BLaER1 (cell line): ENCODE measurements around the gene ISLR.

Experiments used
- H3K27ac ChIP-seq: shearing (Covaris generic); formaldehyde crosslinking; 2 replicates; pipeline ENCODE4 v1.8.1; 2022
- H3K27me3 ChIP-seq: shearing (Covaris generic); formaldehyde crosslinking; 2 replicates; pipeline ENCODE4 v1.8.1; 2022
- H3K36me3 ChIP-seq: shearing (Covaris generic); formaldehyde crosslinking; 2 replicates; pipeline ENCODE4 v1.8.1; 2022
- H3K4me1 ChIP-seq: shearing (Covaris generic); formaldehyde crosslinking; 2 replicates; pipeline ENCODE4 v1.8.1; 2022
- H3K4me2 ChIP-seq: shearing (Covaris generic); formaldehyde crosslinking; 2 replicates; pipeline ENCODE4 v1.8.1; 2022
- H3K4me3 ChIP-seq: shearing (Covaris generic); formaldehyde crosslinking; 2 replicates; pipeline ENCODE4 v1.8.1; 2022
- H3K9ac ChIP-seq: shearing (Covaris generic); formaldehyde crosslinking; 2 replicates; pipeline ENCODE4 v1.8.1; 2022
- H3K9me3 ChIP-seq: shearing (Covaris generic); formaldehyde crosslinking; 2 replicates; pipeline ENCODE4 v1.8.1; 2022
- H4K20me1 ChIP-seq: shearing (Covaris generic); formaldehyde crosslinking; 2 replicates; pipeline ENCODE4 v1.8.1; 2022
- Cebpa-rat ChIP-seq: shearing (Covaris generic); IDR thresholded peaks from 2 replicates; pipeline ENCODE4 v1.8.1; 2022

ISLR gene

DNA sequence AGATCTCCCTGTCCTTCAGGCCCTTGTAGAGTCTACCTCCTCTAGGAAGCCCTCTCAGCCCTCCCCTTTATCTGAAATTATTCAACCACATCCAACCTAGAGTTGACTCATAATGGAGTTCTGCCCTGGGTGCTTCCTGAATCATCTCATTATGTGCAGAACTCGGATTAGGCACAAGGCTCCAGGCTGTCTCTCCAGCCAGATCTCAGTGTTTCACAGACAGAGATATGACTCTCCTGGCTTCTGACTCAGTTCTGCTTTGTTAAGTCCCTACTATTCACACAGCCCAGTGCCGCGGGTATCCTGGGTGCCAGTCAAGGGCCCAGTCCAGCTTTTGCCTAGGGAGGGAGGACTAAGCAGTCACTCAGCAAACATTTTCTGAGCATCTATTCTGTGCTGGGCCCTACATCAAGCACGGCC, 19.8 kb downstream of the ISLR start:
- no peak overlapping the region for H3K27ac ChIP-seq
- no peaks in the 10 kb centered on the region for H4K20me1 ChIP-seq
- no peak for TF ChIP-seq Cebpa-rat
- H3K9ac ChIP-seq: no peak overlapping the region
- no peak overlapping the region for H3K4me3 ChIP-seq
- H3K27me3 ChIP-seq: no peaks in the 10 kb centered on the region
- no peak overlapping the region for H3K4me2 ChIP-seq
- H3K4me1 ChIP-seq: peaks cover 5% of the 10 kb centered on the region
- H3K36me3 ChIP-seq: no peaks in the 10 kb centered on the region
- H3K9me3 ChIP-seq: no peaks in the 10 kb centered on the region

DNA sequence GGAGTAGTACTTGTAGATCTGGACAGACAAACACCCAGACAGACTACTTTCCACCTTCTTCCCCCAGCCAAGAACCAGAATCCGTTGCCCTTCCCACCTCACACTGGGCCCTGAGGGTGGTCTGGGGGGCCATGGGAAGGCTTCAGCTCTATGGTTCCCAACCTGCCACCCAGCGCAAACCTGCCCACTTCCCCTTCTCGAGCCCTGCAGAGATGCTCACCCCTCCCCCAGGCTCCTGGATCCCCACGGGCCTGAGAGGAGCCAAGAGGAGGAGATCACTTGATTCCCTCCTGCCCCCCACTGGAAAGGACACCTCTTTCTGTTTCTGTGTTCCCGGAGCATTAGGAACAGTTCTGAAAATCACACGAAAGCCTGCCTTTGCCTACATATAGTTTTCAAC, 20.4 kb downstream of the ISLR start:
- Histone ChIP-seq H3K4me3 (no peak overlapping the region), H3K36me3 (no peaks in the 10 kb centered on the region), H3K27me3 (no peaks in the 10 kb centered on the region), H3K27ac (no peak overlapping the region), H3K4me1 (peaks cover 11% of the 10 kb centered on the region), H3K9ac (no peak overlapping the region), H3K9me3 (no peaks in the 10 kb centered on the region), H4K20me1 (no peaks in the 10 kb centered on the region), H3K4me2 (no peak overlapping the region)
- TF ChIP-seq Cebpa-rat: no peak

DNA sequence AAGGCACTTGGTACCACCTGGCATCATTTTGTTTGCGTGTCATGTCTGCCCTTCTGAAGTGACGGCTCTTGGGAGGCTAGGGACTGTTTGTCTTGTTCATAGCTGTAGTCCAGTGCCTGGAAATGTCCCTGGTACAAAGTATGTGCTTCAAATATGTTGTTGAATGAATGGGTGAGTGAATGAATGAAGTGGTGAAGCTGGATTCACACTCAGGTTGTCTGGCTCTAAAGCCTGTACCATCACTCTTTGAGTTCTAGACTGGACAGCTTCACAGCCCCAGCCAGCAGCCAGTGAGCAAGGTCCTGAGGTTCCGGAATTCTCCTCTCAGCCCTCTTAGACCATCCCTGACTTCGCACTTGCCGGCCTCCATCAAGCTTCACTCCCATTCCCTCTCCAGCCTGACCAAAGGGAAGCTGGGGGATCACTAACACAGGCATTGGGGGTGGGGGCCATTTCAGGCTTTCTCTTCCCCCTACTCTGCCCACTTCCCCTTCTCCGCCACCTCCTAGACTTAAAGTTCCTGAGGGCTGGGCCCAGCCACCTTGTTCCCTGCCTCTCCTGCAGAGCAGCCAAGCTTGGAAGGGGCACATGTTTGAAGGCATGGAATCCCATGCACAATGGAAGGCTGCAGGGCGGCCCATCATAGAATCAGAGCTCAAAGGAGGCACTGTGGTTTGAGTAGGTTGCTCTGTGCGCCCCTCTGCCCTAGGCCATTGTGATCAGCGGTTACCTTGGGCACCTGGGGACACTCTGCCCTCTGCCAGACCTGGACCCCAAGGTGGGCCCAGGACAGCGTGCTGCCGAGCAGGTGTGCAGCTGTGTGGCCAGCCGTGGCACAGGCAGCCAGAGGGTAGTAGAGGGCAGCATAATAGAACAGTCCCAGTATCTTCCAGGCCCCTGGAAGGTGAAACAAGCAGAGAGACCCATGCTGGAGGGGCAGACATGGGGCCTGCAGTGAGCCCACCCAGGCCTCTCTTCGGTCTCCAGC, 21.4 kb downstream of the ISLR start:
- peaks cover 19% of the 10 kb centered on the region for H3K4me1 ChIP-seq

DNA sequence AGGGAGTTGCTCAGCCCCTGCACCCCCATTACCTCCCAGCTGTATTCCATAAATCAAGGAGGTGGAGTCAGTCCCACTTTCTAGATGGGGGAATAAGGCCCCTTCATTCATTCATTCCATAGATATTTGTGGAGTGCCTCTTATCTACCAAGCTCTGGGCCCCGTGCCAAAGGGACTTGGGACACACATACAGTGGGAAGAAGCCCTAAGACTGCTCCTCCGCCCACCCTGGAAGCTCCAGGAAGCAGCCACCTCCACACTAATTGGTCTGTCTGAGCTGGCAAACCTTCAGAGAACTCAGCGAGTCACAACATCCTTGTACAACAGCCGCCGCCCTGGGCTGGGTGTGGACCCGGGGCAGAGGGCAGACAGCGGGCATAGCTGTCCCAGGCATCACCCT, 22.7 kb downstream of the ISLR start:
- Histone ChIP-seq H3K27ac (no peak overlapping the region), H3K27me3 (no peaks in the 10 kb centered on the region), H3K4me1 (peaks cover 32% of the 10 kb centered on the region), H3K9ac (no peak overlapping the region), H3K4me2 (no peak overlapping the region), H3K4me3 (no peak overlapping the region), H3K9me3 (no peaks in the 10 kb centered on the region), H3K36me3 (no peaks in the 10 kb centered on the region), H4K20me1 (no peaks in the 10 kb centered on the region)
- no peak for TF ChIP-seq Cebpa-rat

More for the DNA sequence above, 21.4 kb downstream of the ISLR start:
- Histone ChIP-seq H3K9me3 (no peaks in the 10 kb centered on the region), H3K27ac (no peak overlapping the region), H3K4me2 (no peak overlapping the region), H3K36me3 (no peaks in the 10 kb centered on the region), H3K27me3 (no peaks in the 10 kb centered on the region), H4K20me1 (no peaks in the 10 kb centered on the region), H3K4me3 (no peak overlapping the region), H3K9ac (no peak overlapping the region)
- TF ChIP-seq Cebpa-rat: no peak

DNA sequence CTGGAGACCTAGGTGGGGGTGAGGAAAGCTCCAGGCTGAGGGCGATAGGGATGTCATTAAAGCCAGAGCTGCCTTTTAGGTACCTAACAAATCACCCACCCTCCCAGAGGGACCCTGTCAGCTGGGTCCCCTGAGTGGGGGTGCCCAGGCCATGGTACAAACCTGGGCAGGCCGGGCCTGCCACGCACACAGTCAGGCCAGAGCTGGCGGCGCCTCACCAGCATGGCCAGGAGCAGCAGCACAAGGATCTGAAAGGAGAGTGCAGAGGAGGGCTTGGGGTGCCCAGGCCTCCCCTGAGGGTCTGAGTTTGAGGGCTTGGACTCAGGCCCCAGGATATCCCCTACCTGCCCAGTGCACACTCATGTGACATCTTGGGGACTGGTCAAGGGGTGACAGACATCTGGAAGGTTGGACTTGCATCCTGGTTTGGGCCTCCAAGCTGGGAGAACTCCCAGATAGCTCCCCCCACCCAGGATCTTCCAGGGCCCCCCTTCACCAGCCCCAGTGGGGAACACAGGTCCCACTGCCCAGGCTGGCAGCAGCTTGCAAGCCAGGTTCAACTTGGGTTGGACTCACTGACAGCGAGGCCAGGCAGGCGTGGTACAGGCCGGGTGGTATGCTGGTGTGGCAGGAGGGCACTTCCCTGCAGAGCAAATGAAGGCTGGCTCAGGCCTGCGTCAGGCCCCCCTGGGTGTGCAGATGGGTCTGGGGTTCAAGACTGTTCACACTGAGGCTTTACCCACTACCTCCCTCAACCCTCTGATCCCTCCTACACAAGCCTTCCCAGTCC, 23.9 kb downstream of the ISLR start:
- Histone ChIP-seq H3K9ac (no peak overlapping the region), H3K4me3 (no peak overlapping the region), H3K36me3 (no peaks in the 10 kb centered on the region), H3K9me3 (no peaks in the 10 kb centered on the region), H3K4me2 (no peak overlapping the region), H3K27me3 (no peaks in the 10 kb centered on the region), H3K4me1 (peaks cover 44% of the 10 kb centered on the region), H3K27ac (no peak overlapping the region), H4K20me1 (no peaks in the 10 kb centered on the region)
- TF ChIP-seq Cebpa-rat: no peak

DNA sequence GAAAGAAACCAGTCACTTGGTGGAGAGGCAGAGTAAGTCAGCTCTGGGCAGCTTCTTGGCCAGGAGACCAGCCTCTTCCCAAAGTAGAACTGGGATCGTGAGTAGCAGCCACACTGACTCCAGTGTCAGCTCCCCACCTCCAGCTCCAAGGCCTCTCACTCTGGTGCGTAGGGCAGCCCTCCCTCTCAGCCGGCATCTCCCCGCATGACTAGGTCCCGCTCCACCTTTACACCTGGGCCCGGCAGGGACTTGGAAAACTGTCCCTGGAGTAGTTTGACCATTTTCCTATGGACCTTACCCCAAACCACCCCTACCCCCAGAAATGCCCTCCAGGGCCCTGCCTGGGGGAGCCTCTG, 25.8 kb downstream of the ISLR start:
- TF ChIP-seq Cebpa-rat: no peak
- H3K4me2 ChIP-seq: no peak overlapping the region
- no peak overlapping the region for H3K4me3 ChIP-seq
- peaks cover 63% of the 10 kb centered on the region for H3K4me1 ChIP-seq
- no peaks in the 10 kb centered on the region for H3K9me3 ChIP-seq
- no peaks in the 10 kb centered on the region for H3K27me3 ChIP-seq
- no peak overlapping the region for H3K9ac ChIP-seq
- no peak overlapping the region for H3K27ac ChIP-seq
- no peaks in the 10 kb centered on the region for H4K20me1 ChIP-seq
- H3K36me3 ChIP-seq: no peaks in the 10 kb centered on the region

DNA sequence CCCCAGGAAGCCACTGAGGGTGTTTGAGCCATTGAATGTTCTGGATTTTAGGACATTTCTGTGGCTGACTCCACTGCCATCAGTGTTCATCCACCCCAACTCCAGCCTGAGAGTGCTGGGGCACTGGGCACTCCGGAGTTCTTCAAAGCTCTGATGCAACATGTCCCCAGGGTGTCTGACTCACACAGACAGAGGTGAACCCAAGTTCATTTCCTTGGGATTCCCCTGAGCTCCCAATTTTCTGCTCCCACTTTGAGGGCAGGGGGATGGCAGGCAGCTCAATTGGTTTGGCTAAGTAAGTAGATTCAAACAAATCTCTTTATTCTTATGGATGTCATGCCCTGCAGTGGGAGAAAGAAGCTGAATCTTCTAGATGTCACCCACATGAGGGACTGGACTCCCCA, 26.9 kb downstream of the ISLR start:
- no peak overlapping the region for H3K27ac ChIP-seq
- peaks cover 74% of the 10 kb centered on the region for H3K4me1 ChIP-seq
- no peaks in the 10 kb centered on the region for H3K27me3 ChIP-seq
- H3K9ac ChIP-seq: no peak overlapping the region
- H3K4me3 ChIP-seq: no peak overlapping the region
- TF ChIP-seq Cebpa-rat: no peak
- no peaks in the 10 kb centered on the region for H3K9me3 ChIP-seq
- no peaks in the 10 kb centered on the region for H4K20me1 ChIP-seq
- no peaks in the 10 kb centered on the region for H3K36me3 ChIP-seq
- H3K4me2 ChIP-seq: peak overlapping the region; percentile 82

DNA sequence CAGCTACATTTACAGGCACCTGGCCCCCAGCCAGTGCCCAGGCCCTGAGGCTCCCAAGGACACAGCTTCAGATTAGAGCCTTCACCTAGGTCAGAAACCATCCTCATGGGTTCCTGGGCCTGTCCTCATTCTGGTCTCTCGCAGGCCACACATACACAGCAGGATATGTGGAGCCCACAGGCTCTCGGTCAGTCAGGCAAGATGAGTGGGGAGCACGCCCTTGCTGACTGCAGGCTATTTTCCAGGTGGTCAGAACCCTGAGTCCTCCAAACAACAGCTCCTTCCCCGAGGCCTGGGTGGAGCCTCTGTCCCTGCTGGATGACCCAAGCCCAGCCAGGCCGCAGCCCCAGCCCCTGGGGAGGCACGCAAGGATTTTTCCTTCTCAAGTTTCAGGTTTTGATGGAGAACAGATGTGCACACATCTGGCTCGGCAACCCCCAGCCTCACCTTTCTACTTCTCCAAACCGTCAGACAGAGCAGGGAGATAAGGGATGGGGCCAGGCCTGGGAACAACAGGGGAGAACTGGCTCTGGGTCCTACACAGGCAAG, 27.4 kb downstream of the ISLR start:
- peaks cover 78% of the 10 kb centered on the region for H3K4me1 ChIP-seq
- H3K4me3 ChIP-seq: no peak overlapping the region
- H3K27ac ChIP-seq: peak overlapping the region; percentile 25; the same call in 1 of the 2 replicates

DNA sequence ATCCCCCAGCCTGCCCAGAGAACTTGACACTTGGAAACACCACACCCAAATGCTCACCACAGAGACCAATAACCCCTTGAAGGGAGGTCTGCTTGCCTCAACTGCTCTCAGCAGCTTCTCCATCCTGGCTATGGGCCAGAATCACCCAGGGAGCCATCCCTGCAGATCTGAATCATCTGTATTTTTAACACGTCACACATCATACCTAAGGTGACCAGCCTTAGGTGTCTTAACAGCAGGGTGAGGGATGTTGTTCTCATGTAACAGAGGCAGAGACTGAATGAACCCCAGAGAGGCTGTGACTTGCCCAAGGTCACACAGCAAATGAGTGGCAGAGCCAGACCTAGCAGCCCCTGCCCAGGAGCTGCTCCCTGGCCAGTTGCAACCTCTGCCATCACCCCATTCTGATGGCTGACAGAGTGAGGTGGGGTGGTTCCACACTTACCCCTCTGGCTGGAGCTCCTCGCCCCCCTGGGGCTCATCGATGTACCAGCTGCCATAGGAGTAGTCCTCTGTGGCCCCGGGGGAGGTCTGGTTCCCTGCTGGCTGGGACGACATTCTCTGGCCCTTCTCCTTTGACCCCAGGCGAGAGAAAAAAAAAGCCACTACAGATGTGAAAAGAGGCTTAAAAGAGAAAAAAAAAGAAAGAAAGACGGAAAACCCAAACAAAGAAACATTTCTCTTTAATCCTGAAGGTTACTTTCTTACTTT, 28.4 kb downstream of the ISLR start:
- Histone ChIP-seq H3K4me3 (no peak overlapping the region; the same call in 1 of the 2 replicates), H3K27ac (peak overlapping the region; percentile 38; the same call in 1 of the 2 replicates), H3K4me1 (peaks cover 78% of the 10 kb centered on the region), H4K20me1 (no peaks in the 10 kb centered on the region), H3K9me3 (no peaks in the 10 kb centered on the region), H3K36me3 (no peaks in the 10 kb centered on the region), H3K9ac (peak overlapping the region; percentile 53; the same call in 1 of the 2 replicates), H3K27me3 (no peaks in the 10 kb centered on the region), H3K4me2 (peak overlapping the region; percentile 82)
- no peak for TF ChIP-seq Cebpa-rat

More for the DNA sequence above, 27.4 kb downstream of the ISLR start:
- no peaks in the 10 kb centered on the region for H4K20me1 ChIP-seq
- H3K36me3 ChIP-seq: no peaks in the 10 kb centered on the region
- no peak overlapping the region for H3K9ac ChIP-seq
- H3K4me2 ChIP-seq: peak overlapping the region; percentile 82
- H3K9me3 ChIP-seq: no peaks in the 10 kb centered on the region
- H3K27me3 ChIP-seq: no peaks in the 10 kb centered on the region
- no peak for TF ChIP-seq Cebpa-rat
